AG09319 (cell line): Measurements from ENCODE around the gene TPPP3.
A peak's percentile ranks its signal among the peaks of the same experiment; 100 is the strongest.

Experiments used
- DNase-seq: peaks from one replicate; pipeline ENCODE4 v3.0.0-alpha.2; 2010; ENCODE audit warnings: low read depth; ENCODE audit errors: extremely low read depth
- TF ChIP-seq, protein P1 (sequence below): IDR thresholded peaks from 2 replicates; pipeline ENCODE4 v1.5.1; 2011; ENCODE audit warnings: low read depth, mild to moderate bottlenecking, inconsistent platforms, low read length, moderate library complexity

The TPPP3 gene

DNA sequence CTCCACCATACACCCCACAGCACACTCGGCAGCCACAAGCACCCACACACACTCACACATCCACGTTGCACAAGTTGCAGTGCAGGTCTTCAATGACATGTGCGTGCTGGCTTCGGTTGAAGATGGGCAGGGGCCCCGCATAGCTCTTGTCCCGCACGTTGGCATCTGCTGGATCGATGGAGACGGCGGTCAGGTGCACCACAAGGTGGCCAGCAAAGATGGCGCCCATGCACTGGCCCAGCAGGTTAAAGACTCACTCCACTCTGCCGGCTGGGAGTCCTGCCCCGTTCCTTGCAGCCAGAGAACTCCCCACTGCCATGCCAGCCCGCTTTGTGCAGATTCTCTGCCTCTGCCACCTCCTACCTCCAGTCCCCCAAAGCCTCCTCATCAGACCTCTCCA, 7.6 kb upstream of the TPPP3 start:
- TF ChIP-seq, protein P1, sequence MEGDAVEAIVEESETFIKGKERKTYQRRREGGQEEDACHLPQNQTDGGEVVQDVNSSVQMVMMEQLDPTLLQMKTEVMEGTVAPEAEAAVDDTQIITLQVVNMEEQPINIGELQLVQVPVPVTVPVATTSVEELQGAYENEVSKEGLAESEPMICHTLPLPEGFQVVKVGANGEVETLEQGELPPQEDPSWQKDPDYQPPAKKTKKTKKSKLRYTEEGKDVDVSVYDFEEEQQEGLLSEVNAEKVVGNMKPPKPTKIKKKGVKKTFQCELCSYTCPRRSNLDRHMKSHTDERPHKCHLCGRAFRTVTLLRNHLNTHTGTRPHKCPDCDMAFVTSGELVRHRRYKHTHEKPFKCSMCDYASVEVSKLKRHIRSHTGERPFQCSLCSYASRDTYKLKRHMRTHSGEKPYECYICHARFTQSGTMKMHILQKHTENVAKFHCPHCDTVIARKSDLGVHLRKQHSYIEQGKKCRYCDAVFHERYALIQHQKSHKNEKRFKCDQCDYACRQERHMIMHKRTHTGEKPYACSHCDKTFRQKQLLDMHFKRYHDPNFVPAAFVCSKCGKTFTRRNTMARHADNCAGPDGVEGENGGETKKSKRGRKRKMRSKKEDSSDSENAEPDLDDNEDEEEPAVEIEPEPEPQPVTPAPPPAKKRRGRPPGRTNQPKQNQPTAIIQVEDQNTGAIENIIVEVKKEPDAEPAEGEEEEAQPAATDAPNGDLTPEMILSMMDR, result no peak
- DNase-seq, result no peak

DNA sequence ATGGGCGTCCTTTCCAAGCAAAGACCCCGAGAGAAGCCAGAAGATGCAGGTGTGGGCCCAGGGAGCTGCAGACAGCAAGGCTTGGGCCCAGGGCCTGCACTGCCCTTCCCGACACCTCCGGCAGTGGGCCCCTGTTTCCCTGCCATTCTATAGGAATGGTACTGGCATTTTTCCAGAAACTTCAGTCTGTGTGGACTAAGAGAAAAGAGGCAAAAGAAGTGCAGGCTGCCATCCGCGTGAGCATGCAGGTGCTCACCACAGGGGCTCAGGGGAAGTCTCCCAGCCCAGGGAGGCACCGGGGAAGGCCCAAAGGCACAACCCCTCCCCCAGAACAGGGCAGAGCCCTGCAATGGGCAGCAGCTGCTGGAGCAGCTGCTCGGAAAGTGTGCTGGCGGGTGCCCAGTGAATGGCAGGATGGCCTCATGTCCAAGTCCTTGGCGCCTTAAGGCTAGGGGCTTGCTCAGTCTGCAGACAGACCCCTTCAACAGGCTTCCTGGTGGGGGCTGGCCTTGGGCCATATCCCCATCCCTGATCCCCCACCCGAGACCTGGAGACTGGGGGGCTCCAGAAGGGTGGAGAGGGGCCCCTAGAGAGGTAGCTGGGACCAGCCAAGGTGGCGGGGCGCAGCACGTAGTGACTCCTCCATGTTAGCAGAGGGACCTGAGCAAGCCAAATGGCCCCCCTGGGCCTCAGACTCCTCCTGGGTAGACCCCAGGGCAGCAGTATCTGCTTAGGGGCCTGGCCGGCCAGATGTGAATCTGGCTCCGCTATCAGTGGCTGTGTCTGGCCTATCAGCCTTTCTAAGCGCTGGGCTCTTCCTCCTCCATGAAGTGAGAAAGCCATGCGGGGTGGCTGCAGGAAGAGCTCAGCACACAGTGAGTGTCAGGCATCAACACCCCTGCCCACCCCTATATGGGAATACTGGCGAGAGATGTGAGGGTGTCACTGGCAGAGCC, 6.7 kb upstream of the TPPP3 start:
- DNase-seq, result no peak
- TF ChIP-seq, protein P1, result no peak

DNA sequence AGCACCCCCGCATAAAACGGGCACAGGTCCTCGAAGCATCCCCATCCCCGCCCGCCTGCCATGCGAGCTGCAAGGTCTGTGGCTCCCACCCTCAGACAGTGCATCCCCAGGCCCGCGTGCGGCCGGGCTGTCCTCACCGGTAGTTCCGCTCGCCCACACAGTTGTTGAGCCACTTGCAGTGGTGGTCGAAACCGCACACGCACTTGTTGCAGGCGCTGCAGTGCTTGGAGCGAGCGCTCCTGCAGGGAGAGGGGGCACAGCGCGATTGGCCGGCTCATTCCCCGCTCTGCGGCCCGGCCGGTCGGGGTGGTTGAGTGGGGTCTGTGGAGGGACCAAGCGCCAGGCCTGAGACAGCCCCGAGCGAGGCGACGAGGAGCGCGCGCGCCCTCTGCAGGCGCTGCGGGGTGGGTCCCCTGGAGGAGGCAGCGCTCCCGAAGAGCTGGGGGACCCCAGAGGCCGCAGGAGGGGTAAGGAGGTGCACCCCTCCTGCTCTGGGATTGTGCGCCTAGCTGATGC, 6.0 kb upstream of the TPPP3 start:
- no peak for DNase-seq
- TF ChIP-seq, protein P1, result peak; percentile 54

DNA sequence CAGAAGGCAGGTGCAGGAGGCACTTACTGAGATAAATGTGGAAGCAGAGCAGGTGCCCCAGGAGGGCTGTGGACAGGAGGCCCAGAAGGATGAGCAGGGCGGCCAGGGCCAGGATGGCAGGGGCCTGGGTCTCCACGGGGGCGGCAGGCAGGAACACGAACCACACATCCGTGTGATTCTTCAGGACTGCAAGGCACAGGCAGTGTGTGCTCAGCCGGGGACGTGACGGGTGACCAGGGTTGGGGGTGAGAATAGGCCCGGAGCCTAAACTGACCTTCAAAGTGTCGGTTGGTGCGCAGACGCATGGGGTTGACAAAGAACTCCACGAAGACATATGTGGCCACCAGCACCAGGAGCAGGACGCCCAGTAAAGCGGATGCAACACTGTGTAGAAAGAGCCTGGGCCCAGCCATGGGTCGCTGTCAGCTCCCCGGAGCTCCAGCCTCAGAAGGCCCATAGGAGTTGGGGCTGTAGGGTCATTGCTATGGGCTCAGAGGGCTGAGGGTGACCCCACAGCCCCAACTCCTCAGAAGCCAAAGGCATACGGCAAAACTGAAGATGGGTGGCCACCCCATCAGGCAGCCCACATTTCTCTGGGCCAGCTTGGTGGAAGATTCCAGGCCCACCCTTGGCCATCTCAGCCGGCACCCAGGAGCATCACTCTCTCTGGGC, 5.4 kb upstream of the TPPP3 start:
- DNase-seq, result no peak
- TF ChIP-seq, protein P1, result no peak

DNA sequence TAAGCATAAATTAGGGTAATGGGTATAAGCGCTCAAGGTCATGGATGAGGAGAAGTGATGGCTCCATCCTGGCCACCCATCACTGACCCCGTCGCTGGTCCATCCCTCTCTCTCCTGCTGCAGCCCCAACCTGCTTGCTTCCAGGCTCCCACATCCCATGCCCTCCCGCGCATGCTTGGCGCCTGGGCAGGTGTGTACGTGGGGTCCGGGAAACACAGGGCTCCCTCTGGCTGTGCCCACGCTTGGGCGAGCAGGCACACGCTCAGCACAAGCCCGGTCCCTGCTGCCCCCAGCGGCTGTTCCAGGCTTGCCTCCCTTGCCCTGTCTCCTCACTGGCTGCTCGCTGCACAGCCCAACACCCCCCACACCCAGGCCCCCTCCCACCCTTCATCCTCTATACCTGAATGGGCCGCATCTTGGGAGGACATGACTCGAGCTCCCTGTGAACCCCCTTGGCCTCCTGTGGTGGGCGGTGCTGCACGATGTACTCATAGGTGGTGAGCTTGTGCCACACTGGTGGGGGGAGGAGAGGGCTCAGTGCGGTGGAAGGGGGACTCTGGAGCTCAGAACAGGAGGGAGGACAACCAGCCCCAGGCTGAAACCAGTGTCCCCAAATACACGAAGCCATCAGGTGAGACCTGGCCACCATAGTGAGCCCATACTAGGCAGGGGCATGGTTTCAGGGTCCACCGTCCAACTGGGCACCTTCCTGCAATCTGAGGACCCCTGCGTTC, 4.7 kb upstream of the TPPP3 start:
- no peak for DNase-seq
- TF ChIP-seq, protein P1, result no peak

- TF ChIP-seq, protein P1, result no peak
- DNase-seq, result no peak
These were observed 3.9 kb upstream of the TPPP3 start for GRCh38 chr16:67397036-67397801.
